NK-92 (cell line): ENCODE measurements around the gene STON2.

Source experiments
- DNase-seq: peaks from one replicate; lab custom pipeline; 2025; ENCODE audit not compliant: unreplicated experiment; lab: John Stamatoyannopoulos, UW

The STON2 gene

DNA sequence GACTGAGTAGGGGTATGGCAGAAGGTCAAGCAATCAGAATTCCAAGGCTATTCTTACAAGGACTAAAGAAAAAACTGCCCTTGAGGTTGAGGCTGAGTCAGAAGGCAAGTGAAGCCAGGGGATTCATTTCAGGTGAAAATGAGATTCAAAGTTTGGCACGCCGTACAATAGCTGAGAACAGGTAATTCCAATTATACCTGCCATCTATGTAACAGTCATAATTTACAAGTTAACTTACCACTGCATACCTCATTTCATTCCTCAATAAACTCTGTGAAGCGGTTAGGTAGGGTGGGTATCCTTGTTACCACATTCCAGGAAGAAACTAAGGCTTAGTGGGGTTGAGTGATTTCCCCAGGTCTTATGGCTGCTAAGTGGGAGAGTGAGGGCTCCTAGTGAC is 64.1 kb downstream of the STON2 start:
- DNase-seq = no peak

DNA sequence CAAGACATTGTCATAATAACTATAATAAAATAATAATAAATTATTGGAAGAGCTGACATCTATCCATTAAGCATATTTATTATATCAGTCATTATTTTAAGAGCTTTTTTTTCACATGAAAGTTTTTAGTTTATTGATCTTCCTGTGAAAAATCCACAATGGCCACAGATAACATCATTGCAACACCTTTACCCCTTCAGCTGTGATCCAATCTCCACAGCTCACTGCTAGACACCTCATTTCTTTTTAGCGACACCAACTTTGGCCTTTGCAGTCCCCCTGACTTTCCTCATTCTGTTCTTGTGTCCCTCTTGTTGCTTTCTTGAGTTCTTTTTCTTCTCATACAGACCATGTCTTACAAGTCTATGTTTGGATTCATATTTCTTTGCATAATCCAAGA is 67.4 kb downstream of the STON2 start:
- DNase-seq = no peak

DNA sequence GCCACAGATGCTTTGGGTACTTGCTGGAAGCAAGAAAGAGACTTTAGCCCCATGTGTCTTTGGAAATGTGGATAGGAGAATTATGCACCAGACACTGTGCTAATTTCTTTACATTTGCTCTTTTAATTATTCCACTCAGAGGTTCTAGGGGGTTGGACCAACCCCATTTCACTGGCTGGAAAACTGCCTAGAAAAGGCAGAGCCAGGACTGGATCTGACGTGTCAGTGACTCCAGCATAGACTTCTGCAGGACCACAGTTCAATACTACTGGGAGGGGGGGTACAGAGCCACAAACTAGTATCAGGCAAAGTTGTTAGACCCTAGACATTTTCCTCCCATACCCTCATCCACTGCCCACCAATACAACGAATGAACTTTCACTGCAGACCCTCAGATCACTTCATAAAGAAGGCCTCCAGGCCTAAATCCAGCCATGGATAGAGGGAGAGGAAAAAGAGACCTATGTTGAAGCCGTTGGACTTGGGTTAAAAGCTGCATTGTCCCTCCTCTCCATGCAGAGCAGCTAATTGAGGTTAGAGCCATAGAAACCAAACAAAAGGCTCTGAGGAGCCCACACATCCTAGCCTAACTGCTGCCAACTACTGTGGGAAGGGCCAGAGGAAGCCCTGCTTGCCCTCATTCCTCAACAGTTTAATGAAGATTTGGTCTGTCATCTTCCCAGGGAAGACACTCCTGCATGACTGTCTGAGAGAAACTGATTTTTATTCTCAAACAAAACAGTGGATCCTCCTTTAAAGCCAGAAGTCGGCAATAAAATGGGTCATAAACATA is 68.7 kb downstream of the STON2 start:
- no peak for DNase-seq

DNA sequence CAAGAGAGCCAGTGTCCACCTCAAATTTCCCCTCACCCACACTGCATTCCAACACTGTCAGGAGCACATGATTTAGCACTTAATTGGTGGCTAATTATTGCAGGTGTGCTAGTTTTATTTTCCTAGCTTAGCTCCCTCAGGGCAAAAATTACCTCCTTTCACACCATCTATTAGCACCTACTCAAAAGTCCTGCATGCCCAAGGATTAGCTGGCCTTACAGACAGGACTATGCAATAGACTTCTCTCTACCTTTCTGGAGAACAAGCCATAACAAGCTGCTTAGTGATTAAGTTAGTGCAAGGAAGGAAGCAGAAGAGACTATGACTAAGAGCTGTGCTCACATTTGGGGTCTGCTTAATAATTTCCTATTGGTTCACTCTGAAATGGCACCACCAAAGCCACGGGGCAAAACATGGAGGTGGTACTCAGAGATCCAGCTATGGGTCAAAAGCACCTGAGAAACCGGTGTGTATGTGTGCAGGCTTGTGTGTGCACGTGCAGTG is 69.5 kb downstream of the STON2 start:
- DNase-seq = no peak

DNA sequence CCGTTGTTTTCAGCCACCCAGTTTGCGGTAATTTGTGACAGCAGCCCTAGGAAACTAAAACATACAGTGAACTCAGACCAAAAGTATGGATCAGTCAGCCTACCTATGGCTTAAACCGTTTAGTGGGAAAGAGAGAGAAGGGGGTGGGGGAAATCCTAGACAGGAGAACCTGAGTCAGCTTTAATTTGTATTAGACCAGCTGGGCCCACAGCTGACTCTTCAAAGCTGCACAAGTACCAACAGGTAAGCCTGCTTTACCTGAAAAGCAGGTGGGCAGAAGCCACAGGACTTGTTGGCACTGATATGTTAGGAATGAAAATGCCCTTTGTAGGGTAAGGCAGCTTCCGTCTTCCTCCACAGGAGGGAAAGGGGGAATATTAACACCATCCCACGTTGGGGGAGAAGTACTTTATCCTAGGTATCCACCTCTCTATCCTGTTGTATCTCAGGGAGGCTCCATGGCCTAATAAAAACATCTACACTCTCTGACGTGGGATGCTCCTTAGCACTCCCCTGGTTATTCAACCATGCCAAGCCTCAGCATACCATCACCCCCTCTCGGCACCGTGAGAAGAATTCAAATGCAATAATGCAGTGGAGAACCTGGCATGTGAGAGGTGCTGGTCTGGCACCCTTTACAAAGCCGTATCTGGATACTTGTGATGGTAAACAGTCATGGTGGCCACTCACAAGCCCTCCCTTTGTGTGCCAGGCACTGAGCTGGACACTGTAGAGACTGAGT is 70.3 kb downstream of the STON2 start:
- no peak for DNase-seq

DNA sequence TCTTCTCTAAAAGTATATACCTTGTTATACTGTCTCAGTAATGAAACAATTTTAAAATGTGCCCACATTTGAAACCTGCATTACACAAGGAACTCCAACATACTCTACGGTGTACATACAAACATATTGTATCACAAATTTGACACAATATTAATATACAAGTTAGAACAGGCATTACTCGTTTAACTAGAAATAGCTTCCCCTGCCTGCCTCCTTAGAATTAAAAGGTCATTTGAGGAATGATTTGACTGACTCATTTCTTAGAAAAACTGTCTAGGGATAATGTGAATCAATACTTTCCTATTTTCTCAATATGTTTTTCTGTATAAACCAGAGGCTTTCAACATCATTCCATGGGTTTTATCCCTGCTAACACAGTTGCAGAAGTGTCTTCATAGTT is 73.7 kb downstream of the STON2 start:
- no peak for DNase-seq

DNA sequence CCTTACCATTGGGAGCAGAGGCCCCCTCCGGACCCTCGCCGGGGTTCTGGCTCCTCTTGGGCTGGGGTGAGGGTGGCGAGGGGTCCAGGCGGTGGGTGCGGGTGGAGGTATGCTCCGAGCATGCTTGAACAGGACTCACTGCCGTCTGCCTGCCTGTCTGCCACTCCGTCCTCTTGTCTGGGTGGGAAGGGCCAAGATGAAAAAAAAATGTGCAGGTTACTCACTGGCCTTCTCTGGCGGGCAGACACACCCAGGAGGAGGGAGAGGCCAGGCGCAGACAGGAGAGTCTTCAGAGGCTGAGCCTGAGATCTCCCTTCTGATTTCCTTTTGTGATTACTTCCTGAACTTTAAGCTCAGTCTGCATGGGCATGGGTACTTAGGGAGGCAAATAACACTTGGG is 76.1 kb downstream of the STON2 start:
- no peak for DNase-seq

DNA sequence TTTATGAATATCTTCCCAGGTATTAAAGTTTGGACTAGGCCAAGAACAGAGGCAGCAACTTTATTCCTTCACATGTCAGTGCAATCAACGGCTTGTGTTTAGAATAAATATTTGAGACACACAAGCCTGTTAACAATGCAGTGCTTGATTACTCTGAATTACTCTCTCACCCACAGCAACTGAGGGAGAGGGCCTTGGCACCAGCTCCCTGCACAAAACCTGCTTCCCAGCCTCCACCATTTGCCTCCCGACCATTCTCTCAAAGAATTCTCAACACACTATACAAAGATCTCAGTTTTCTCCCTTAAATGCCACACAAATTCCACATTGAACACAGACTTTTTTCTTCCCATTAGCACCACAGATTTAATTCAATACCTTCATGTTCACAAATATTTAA is 77.0 kb downstream of the STON2 start:
- DNase-seq = no peak

DNA sequence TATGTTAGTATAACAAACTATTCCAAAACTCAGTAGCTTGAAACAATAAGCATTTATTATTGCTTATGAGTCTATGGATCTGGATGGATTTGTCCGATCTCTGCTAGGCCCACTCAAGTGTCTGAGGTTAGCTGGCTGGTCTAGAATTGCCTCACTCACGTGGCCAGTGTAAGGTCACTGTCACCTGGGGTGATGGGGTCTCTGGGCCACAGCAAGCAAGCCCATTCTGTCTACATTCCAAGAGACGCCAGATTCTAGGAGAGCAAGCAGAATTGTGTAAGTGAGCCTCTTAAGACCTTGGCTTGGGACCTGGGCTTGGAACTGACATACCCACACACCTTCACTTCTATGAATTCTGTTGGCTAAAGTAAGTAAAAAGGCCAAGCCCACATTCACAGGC is 80.2 kb downstream of the STON2 start:
- DNase-seq = no peak

DNA sequence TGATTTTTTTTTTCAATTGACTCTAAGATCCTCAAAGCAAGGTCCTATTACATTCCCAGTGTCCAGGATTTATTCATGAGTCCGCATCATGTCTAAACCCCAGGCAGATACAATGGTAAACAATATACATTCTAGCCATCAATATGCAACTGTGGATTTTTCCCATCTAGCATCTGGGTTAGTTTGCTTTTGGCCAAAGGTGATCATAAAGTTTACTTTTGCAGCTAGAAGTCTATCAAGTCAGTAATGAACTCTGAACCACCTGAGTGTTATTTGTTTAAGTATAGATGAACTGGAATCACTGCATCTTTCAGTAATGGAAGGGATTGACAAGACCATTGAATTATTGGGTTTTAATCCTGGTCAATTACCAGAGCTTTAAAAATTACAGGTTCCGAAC is 80.8 kb downstream of the STON2 start:
- DNase-seq = no peak

DNA sequence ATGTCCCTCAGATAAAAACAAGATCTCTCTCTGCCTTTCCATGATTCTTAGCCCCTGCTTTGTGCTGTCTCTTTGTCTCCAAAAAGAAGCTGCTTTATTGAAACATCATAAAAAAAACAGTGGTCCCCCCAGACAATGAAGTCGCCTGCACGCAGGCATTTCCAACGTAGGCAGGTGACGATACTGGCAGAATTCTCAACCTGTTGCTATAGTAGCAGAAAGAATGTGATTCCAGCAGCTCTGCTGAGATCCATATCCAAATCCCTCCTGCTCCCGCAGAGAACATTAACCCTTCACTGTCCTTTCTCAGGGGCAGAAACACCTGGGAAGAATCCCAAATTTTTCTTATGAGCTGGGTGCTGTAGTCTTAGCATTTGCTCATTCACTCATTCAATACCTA is 84.8 kb downstream of the STON2 start:
- no peak for DNase-seq

DNA sequence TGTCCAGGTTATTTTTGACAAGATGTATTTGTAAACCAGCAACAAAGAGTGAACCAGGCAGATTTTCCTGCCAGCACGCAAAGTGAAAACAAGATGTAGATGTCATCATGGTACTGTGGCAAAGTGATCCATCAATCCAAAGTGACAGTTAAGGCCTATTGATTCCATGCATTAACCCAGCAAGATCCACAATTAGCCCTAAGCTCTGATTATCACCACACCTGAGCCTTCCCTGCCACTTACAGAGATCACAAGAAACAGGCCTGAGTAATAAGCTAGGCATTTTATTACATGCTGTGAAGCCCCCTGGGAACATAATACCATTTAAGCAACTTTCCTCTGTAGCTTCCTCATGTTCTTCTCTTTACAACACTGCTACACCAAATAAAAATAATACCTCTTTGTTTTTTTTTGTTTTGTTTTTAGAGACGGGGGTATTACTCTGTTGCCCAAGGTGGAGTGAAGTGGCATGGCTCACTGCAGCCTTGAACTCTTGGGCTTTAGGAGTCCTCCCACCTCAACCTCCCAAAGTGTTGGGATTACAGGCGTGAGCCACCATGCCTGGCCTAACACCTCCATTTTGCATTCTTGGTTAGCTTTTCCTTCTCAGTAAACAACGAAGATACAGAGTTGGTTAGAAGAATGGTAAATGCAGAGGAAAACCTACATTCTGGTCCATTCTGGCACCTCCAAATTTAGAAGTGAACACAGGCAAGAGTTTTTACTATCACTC is 85.5 kb downstream of the STON2 start:
- no peak for DNase-seq

DNA sequence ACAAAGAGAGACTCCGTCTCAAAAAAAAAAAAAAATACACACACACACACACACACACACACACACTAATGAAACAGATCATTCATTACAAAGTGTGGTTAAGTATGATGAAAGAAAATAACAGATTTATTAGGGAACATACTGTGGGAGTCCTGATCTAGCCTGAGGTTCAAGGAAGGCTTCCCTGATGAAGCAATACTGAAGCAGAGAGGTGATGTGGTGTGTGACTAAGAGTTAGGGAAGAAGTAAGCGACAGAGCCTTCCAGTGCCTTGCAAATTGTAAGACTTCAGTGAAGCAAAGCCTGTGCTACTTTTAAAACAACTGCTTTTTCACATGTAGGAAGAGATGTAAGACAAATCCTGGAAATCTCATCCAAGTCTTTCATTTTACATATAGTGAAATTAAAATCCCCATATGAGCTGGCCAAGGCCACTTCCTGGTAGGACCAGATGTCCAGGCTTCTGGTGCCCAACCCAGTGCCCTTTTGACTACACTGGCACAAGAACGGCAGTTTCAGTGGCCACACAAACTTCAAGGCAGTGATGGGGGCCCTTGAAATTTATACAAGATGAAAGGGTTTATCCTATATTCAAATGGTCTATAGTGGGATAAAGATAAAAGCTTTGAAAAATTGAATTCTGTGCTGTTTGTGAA is 86.2 kb downstream of the STON2 start:
- no peak for DNase-seq

DNA sequence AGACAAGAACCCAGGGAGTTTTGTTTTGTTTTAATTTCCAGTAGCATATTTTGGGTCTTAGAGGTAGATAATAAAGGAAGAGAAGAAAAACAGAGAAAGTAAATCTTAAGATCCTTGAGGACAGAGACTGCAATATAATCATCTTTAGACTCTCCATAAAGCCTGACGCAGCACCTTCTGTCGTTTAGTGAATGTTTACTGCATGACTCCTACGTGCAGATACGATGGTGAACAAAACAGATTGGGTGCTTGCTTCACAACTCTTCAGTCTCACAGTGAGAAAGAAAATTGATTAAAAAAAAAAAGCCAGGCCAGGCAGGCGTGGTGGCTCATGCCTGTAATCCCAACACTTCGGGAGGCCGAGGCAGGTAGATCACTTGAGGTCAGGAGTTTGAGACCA is 86.9 kb downstream of the STON2 start:
- DNase-seq = no peak

DNA sequence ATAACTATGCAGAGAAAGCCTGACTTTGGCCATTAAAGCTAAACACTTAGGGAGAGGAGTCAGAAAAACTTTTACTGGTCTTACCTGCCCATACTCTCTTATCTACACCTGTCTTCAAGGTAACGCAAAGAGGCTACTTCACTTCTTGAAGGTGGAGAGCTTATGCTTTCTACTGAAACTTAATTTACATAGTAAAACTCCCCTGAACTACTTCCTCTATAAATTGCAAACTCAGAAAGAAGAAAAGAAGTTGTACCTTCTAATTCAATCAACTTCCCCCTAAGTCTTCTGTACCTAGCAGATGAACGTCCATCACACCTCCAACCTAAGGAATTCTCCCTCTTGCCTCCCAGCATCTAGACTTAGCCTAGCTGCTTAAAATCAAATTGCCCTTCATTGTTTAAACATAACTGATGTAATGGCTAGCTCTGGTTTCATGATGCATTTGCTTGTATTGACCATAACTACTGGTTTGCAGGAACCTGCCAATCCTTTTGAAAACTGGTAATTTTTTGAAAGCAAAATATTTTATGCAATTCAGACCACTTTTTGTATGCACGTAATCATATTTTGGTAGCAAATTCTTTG is 87.7 kb downstream of the STON2 start:
- no peak for DNase-seq

DNA sequence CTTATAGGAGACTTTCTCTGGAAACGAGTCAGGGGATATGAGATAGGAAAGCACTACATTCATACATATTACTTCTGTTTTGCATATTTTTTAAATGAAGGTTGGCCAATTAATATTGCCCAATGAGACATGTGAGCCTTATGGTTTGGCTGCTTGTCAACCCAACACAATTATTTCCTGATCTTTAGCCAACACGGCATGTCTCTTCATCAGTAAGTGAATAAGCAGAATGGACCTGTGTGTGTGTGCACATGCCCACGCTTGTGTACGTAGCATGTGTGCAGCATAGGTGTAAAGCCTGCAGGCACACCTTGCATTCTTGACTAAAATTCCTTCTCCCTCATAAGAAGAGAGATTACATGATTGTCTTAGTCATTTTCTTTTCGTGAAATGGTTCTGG is 88.3 kb downstream of the STON2 start:
- no peak for DNase-seq

DNA sequence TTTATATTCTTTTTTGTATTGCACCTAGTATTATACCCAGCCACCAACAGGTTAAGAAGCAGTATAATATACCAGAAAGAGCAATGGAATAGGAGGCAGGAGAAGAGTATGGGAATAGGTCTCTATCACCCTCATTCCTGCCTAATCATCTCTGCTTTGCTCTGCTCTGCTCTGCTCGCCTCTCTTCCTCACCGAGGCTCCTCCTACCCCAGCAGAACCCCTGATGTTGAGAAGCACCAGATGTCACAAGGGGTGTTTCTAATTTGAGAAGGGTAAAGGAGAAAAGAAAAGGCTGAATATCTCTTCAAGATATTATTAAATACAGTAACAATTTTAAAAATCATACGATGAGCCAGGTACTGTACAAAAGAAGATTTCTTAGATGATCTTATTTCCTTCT is 89.0 kb downstream of the STON2 start:
- DNase-seq = no peak

DNA sequence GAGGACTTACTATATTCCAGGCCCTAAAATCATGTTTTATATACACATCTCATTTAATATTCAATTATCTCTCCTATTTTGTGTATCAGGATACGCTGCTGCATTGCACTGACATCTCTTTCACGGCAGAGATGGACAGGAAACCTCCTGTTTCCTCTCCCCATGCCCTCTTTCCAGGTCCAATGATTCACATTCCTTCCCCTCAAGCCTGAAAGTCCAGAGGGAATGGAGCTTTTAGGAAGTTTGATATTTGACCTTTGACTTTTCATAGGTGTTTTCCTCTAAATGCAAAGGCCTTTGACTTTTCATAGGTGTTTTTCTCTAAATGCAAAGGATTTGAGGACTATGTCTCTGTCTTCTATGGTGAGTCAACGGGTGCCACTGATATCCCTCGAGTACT is 89.5 kb downstream of the STON2 start:
- no peak for DNase-seq

DNA sequence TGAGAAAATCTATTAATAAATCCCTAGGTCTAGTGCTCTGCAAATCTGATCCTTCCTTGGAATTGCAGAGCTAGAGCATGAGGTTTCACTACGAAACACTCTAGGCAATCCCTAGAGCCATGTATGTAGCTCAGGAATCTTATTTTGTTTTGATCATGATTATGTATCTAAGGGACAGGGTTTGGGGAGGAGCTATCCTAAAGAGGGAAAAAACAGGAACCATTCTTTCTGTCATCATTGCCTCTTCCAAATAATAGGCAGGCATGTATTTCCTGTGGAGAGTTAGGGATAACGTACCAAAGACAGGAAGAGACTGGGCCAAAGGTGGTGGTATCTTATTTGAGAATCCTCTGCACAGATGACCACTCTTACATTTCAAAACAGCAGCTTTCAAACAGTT is 90.6 kb downstream of the STON2 start:
- DNase-seq = no peak

DNA sequence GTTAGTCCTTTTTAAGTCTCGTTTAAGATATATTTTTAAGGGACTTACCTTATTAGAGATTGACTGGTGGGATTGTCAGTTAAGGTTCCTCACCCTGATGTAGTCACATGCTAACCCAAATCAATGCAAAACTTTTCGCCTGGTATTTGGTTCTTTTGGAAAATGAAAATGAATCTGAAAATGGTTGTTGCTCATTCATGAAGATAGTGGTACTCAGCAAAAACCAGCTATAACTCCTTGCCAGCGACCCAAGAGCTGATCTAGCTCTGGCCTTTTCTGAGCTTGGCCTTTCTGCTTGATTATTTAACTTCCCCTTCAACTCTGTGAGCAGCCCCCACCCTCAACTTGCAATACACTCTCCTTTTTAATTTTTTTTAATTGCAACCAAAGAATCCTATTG is 94.4 kb downstream of the STON2 start:
- no peak for DNase-seq

DNA sequence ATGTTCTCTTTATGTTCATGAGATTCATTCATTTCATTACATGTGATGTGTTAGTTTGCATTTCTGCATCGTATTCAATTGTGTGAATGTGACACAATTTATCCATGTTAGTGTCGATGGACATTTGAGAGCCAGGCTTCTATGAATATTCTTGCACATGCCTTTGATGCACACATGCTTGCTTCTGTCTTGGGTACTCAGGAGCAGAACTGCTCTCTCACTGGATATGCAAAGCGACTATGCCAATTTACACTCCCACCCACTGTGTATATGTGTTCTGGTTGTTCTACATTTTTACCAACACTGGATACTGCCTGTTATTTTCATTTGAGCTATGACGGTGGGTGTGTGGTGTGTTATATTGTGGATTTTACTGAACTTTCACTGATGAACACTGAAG is 95.1 kb downstream of the STON2 start:
- no peak for DNase-seq
